HG03097 (cell line): ENCODE measurements around the gene KCNQ1OT1.

Source experiments
- ATAC-seq: cut with Tn5 transposase; IDR thresholded peaks from one replicate; pipeline ENCODE4 v1.9.1; 2021; ENCODE audit not compliant: unreplicated experiment, low FRiP score

Gene KCNQ1OT1

DNA sequence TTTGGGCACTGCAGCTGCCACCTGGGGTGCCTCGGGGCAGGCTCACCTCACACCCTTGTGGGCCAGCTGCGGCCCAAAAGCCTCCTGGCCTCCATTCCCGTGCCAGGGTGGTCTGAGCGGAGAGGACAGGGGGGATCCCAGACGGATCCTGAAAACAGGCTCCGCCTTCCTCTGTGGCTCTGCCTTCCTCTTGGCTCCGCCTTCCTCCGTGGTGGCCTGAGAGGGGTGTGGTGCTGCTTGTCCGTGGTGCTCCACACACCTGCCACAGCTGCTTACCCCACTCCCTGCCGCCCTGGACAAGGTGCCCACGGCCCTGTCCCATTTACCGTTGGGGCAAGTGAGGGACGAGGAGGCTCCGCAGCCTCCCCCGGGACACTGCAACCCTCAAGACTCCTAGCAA, 23.2 kb upstream of the KCNQ1OT1 start:
- ATAC-seq: no peak

DNA sequence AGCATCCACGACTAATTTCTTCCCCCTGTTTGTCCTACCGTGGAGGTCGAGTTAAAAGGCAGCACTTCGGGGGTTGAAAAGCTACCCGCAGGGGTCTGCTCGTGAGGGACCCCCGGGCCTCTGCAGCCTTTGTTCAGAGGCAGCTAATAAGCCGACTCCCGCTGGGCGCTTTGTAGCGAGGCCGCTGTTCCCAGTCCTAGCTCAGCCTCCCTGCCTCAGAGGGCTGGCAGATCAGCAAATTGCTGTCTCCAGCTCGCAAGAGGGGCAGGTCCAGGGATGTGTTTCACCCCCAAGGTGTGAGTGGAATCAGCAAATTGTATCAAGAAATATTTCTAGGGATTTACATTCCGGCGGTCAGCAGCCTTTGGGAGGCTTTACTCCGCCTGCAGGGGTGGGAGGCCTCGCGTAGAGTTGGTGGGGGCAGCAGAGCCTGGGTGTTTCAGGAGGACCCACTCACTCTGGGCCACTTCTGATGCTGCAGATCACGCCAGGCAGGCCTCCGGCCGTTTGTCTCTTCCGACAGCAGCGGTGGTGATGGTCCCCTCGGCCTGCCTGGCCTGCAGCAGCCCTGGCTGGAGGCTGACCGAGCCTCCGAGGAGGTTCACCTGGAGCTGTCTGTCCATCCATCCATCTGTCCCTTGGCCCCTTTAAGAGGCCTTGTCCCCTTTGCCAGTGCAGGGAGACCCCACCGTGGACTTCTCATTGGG, 21.6 kb upstream of the KCNQ1OT1 start:
- ATAC-seq: no peak

DNA sequence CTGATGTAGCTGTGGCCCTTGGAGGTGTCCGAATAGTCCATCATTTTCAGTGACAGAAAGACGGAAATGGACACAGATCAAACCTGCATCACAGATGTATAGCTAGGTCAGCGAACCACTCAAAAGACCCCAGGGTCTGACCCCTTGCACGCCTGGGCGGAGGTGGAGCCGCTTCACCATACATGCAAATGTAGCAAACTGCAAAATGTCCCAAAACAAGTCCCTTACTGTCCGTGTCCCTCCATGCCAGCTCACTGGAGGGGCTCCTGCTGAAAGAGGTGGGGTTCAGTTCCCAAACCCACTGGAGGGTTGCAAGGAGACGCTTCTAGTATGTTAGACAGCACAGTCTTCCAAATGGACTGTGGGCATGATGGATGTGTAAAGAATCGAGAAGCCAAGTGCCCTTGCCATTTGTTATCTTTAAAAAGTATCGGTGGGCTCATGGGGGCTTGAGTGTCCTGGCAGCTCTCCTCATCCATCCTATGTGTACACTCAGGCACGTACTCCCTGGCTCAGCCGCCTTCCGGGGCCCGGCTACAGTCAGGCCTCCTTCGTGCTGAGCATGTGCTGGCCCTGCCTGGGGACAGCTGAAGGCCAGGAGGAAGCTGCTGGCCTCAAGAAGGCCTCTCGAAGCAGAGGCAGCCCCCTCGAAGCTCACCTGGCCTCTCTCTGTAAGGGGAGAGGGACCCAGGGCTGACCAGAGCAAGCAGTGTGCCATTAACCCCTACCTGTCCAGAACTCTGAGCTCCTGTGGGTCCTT, 20.2 kb upstream of the KCNQ1OT1 start:
- no peak for ATAC-seq

DNA sequence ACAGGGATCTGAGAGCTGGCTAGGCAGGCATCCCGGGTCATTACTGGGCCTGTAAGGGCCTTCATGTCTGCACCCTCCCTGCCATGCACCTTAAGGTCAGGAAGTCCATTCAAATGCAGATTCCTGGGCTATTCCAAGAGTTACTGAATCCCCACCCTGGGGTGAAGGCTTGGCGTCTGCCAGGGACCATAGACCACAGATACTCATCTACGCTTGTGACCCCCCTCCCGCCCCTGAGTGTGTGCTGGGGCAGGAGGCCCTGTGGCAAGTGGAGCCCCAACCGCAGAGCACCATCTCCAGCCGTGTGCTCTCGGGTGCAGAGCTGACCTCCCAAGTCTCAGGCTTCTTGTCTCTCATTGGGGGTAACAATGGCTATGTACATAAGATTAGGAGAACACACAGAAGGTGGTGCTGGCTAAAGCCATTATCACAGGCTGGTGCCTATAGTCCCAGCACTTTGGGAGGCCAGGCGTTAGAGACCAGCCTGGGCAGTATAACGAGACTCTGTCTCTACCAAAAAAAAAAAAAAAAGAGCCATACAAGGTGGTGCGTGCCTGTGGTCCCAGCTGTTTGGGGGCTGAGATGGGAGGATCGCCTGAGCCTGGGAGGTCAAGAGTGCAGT, 19.1 kb upstream of the KCNQ1OT1 start:
- no peak for ATAC-seq

DNA sequence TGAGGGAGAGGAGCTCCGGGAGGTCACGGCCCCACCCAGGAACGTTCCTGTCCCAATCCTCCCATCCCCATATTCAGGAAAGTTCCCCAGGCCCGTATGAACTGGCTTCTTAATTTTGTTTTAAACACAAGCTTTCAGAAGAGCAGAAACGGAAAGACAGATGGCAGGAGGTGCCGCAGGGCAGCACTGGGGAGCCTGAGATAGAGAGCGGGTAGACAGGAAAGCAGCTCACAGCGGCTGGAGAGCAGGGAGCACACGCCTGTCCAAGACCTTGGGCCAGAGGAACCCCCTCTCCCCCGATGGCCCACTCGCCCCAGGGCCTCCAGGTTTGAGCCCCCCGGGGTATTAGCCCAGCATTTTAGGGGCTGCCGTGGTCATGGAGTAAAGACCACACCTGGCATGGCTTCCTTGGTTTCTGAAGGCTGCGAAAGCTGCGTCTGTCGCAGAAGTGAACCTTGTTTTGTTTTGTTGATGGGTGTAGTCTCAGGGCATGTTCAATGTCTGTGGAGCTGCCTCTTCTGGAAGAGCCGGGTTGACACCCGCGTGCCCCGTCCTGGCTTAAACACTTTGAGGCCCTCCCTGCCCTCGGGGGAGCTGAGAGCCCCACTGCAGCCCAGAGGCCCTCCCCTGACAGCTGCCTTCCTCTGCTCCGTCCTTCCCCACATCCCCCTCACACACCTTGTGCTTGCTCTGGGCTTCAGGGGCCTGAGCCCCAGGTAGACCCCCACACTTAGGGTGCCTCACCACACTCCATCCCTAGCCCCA, 17.9 kb upstream of the KCNQ1OT1 start:
- no peak for ATAC-seq

DNA sequence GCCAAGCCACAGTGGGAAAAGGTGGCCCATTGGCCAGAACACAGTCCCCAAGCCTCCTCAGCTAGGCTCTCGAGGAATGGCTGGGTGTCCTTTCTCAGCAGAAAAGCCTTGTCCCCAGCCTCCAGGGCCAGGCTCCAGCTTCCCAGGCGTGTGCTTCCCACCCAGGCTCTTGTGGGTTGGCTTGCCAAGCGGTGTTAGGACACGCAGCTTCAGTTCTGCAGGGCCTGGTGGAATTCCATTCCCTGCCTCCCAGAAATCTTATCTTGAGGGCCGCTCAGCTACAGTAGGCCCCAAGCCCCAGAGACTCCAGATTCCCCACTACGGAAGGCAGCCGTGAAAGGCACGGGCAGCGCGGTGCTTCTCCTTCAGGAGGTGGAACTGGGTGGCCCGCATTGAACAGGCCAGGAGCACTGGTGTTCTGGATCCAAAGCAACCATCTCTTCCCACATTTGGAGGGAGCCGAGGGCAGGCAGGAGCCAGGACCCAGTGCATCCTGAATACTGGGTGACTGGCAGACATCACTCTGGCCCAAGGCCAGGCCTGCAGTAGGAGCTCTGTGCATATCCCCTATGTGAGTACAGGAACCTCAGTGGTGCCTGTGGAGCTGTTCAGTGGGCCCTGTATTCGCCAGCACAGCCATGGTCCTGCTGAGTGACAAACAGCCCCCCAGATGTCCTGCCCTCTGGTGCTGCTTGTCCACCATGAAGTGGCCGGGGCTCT, 16.7 kb upstream of the KCNQ1OT1 start:
- no peak for ATAC-seq

DNA sequence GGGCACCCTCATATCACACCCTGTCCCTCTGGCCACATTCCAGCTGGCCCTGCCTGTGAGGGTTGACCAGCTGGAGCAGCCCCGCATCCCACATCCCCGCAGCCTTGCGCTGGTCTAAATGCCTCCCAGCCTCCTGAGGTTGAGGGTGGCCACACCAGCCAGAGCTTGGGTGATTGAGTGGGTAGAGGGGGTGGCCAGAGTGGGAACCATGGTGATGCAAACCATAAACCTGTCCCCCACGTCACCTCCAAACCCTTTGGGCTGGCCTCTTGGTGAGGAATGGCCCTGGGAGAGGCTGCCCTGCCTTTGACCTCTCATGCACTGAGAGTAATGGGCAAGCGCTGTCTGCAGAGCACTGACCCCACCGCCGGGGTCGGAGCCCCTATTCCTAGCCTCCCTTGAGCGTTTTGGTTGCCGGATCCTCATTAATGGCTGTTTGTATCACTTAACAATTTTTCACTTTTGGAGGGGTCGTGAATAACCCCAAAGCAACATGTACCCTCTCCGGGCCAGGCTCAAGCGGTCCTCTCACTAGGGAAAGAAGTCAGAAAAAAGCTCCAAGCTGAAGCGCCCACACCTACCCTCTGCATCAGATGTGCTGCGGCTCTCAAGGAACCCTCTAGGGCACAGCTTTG, 16.0 kb upstream of the KCNQ1OT1 start:
- ATAC-seq: no peak

DNA sequence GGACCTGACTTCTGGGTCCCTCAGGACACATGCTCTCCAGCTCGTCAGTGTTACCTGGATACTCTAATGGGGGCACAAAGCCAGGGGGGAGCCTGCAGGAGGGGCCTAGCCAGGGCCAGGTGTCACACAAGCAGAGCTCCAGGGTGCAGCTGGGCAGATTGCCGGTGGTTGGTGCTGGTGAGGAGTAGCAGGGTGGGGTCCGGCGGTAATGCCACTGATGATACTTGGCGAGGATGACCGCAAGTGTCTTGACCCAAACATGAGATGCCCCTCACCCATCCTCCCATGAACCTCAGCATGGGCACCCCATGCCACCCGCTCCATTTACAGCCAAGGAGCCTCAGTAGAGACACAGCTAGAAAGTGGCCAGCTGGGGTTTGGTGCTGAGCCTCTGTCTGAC, 15.1 kb upstream of the KCNQ1OT1 start:
- ATAC-seq: no peak

DNA sequence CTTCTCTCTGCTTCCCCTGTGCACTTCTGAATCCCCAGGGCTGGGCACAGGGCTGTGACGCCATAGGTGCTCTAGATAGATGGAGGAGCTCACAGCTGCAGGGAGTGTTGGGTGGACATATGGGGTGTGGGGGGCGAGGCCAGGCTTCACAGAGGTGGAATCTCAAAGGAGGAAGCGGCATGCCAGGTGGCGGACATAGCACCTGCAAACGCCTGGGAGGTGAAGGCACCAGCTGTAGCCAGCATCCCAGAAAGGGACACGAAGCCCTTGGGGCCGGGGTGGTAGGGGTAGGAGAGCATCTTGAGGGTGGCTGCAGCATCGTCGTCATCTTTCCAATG, 14.6 kb upstream of the KCNQ1OT1 start:
- ATAC-seq: no peak

DNA sequence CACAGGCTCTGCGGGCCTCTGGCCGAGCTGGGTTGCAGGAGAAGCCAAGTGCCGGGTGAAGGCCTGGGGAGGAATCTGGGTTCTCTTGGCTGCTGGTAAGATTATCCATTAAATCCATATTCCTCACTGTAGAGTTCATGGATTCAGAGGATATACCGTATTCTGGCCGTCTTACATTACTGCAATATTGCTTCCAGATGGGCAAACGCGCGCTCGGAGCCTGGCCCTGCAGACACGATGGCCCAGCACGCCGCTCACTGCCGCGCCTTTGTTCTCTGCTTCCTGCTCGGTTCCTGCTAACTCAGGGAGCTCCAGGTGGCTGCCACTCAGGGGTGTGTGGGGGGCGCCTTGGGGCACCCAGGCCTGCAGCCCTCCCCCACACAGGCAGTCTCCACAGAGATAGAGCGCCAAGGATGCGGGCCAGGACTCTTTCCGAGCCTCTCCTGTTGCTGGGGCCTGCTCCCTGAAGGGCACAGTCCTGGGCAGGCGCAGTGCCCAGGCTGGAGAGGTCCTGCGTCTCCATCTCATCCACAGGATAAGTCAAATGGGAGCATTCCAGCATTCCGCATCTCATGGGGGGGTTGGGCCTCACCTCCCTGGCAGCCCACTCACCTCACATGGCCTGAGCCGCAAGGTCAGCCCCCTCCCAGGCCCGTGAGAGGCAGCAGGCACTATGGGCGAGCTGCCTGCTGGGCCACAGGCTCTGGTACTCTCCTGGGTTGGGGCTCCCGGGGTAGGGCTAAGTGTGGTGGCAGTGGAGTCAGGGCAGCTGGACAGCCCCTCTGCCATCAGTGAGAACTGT, 14.1 kb upstream of the KCNQ1OT1 start:
- no peak for ATAC-seq

DNA sequence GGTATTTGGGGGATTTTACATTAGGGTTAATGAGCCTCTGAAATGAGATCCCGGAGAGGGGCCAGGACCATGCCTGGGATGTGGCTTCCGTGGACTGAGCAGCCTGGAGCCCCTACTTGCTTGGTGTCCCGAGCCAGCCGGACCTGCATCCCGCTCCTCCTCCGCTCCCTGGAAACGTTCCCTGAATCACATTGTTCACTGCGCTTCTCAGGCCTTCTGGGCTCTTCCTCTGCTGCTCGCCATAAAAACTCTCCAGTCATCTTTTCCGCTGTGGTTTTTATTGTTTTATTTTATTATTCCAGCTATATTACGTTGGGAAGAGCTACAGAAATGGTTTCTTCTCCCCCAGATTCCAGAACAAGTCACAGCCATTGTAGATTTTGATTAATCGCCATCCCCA, 13.3 kb upstream of the KCNQ1OT1 start:
- no peak for ATAC-seq

DNA sequence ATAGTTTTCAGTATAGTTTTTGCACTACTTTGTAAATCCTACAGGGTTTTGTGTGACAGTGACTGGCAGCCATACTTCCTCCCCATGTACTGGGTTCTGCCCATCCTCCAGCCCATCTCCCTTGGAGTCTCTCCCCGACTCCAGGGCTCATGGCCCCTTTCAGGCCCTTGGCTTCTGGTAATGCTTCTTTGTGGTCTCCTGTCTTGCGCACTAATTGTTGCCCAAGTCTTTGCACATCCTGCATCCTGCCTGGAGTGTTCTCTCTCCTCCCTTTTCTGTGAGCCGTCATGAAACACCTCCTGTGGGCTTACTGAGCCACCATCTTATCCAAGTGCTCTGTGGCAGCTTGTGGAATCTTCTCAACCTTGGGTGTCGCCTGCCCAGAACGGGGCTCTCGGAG, 11.4 kb upstream of the KCNQ1OT1 start:
- ATAC-seq: no peak

DNA sequence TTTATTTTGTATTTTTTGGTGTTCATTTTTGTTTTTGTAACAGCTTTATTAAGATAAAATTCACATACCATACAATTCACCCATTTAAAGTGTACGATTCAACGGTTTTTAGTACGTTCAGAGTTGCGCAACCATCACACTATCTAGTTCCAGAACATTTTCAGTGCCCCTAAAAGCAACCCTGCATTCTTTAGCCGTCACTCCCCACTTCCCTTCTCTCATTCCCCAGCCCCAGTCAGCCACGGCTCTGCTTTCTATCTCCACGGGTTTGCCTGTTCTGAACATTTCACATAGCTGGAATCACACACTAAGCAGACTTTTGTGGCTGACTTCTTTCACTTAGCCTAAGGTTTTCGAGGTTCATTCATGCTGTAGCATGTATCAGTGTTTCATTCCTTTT, 9.6 kb upstream of the KCNQ1OT1 start:
- ATAC-seq: no peak

DNA sequence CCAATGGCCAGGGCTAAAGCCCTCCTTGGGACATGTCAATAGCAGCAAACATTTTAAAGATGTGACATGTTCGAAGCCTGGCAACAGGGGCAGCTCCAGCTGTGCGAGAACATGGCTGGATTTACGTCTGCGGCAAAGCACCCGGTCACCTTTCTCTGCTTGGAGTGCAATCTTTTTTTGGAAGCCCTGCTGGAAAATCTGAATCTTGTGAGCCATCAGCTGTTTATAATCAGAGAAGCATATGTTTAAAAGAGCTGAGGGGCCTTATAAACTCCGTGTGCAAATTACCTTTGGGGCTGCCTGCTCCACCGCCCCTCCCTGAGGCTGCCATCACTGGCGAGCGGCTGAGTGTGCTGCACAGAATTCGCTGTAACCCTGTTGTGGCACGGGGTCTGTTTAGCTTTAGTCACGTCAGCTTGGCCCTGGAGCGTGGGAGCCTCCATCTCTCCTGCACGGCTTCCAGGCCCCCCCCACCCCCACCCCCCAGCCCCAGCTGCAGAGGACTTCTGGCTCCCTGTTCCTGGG, 9.0 kb upstream of the KCNQ1OT1 start:
- ATAC-seq: no peak

DNA sequence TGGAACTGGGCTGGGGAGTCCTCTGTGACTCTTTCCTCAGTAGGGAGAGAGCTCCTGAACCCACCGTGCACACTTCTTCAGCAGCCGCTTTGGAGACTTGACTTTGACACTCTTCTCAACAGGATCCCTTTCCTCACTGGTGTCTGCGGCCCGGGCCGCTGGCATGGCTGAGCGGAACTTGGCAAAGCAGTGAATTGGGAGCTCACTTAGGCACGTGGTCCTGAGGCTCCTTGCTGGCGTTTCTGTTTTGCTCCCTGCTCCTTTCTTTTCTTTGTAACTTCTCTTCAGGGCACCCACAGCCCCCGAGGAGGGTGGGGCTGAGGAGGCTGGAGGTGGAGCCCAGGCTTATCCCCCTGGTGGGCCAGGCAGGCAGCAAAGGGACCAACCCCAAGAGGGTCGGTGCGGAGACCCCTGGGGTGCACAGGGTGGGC, 8.4 kb upstream of the KCNQ1OT1 start:
- no peak for ATAC-seq

DNA sequence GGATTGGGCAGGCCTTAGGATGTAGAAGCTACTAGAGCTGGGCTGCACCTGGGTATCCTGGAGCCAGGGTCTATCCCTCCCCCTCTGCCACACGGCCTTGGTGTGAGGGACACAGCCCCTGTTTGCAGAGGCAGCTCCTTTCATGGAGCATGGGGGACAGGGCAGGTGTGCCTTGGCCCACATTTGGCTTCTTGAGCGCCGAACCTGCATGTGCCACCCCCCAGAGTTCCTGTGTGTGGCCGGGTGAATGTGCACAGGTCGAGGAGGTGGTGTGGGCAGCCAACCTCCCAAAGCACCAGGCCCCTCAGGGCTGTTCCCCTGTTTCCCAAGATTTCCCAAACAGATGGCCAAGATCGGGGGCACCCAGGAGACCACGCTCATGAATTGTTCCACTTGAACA, 7.9 kb upstream of the KCNQ1OT1 start:
- ATAC-seq: no peak

DNA sequence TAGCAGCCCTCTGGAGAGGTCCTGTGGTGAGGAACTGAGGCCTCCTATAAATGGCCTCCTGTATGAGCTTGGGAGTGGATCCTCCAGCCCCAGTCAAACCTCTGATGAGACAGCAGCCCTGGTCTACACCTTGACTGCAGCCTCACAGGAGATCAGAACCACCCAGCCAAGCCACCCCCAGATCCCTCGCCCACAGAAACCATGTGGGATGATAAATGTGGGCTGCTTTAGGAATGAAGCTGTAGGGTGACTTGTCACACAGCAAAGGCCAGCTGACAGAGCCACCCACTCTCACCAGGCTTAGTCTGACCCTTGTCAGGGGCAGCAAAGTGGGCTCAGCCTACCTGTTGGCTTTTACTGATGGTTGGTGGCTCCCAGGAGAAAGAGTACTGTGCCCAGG, 6.5 kb upstream of the KCNQ1OT1 start:
- no peak for ATAC-seq

DNA sequence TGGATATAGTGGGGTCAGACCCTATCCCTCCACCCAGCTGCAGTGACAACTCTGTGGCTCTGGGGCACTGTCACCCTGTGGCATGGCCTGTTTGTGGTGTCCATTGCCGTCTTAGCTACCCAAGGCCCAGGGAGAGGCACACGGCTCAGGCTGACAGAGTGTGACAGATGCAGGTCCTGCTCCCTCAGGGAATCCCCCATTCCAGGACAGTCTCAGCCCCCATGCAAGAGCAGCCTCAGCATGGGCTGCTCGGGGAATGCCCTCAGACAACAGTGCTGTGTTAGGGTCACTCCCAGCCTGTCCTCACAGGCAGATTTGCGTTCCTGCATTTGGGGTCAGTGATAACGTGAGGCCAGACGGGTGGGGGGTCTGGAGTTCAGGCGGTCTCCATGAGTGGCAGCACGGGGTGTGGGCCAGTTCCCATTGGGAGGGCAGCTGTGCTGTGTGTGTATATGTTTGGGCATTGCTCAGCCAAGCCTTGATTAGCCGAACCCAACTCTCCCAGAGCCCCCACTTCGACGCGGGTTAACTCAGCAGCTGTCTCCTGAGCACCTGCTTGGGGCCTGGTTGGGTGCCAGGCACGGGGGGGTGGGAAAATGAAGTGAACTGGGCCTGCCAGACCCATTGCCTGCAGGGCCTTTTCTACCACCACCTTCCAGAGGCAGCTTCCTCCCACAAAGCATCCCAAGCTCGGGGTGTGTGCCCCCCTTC, 5.3 kb upstream of the KCNQ1OT1 start:
- no peak for ATAC-seq

DNA sequence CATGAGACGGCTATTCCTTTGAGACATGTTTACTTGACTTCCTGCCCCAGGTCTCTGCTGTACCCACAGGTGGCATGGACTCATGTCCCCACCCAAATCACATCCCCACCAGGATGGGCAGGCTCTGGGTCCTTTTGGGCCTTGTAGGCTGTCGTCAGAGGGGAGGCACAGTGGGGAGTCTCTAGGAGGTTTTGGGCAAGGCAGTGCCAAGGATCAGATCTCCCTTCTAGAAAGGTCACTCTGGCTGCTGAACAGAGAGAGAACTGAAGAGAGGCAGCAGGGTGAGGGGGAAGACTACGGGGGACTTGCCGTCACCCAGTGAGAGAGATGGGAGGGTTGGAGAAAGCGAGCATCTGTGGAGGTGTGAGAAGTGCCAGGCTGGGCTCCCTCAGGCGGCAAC, 4.6 kb upstream of the KCNQ1OT1 start:
- ATAC-seq: no peak
